GM21723 (cell line): ENCODE data around the gene ZNF462.
A peak's percentile ranks its signal among the peaks of the same experiment; 100 is the strongest.
"Not testable (repeated sequence)": the region's sequence is repeated elsewhere in the genome, so short reads cannot be mapped to it uniquely, and the experiment has no call there.

ENCODE experiments used
- ATAC-seq: cut with Tn5 transposase; IDR thresholded peaks from one replicate; pipeline ENCODE4 v1.9.1; 2021; ENCODE audit warnings: mild to moderate bottlenecking, moderate library complexity; ENCODE audit not compliant: unreplicated experiment

Gene ZNF462

DNA sequence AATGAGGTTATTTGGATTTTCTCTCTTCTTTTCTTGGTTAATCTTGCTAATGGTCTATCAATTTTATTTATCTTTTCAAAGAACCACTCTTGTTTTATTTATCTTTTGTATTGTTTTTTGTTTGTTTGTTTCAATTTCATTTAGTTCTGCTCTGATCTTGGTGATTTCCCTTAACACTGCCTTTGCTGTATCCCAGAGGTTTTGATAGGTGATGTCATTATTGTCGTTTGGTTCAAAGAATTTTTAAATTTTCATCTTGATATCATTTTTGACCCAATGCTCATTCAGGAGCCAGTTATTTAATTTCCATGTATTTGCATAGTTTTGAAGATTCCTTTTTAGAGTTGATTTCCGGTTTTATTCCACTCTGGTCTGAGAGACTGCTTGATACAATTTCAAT lies 126.9 kb downstream of the ZNF462 start:
- ATAC-seq = not testable (repeated sequence)

DNA sequence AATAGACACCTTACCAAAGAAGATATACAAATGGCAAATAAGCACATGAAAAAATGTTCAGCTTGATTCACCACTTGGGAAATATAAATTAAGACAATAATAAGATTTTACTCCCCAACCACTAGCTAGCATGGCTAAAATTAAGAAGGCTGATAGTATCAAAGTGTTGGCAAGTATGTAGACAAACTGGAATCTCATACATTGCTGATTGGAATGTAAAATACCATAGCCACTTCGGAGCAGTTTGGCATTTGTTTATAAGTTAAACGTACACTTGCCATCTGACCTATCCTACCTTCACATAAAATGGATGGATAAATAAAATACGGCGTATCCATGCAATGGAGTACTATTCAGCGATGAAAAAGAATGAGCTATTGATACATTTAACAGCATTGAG lies 129.2 kb downstream of the ZNF462 start:
- ATAC-seq = no peak

DNA sequence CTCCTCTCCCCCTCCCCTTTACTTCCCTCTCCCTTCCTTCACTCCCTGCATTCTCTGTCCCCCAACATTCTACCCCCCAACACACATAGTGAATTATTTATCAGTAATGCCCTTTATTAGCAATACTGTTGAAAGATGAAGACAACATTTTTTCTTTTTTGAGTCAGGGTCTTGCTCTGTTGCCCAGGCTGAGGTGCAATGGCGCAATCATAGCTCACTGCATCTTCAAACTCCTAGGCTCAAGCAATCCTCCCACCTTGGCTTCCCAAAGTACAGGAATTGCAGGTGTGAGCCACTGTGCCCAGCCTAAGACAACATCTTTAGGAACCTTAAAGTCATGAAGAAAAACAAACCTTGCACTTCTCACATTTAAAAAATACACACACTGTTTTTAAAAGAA lies 130.6 kb downstream of the ZNF462 start:
- no peak for ATAC-seq

DNA sequence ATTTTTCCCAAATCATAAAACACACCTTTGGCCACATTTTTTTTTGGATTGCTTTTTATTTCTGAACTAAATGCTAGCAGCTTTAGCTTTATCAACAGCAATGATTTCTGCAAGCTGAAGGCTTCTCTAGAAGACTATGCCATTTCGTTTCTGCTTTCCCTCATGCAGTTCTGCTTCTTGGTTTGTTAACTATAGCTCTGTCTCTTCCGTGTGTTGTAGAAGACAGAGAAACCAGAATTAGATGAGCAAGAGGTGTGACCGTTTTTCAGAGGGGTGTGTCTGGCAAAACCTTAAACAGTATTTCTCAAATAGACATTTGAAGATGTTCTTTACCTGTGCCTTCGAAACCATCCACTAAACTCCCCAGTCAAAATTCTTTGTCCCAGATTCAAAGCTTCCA lies 131.5 kb downstream of the ZNF462 start:
- no peak for ATAC-seq

DNA sequence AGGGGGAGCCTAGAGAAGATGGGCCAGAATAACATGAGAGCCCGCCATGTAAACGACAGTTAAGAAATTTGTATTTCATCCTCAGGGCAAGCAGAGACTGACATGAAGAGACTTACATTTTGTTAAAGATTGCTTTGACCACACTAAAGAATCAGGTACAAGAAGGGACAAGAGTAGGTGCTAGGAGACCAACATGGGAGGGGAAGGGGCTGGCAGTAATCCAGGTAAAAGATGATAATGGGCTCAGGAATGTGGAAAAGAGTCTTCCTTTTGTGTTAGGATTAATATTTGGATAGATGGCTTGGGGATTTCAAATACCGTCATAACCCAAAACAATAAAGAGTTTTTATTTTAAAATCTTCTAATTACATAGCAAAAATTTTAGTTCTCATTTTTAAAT lies 137.3 kb downstream of the ZNF462 start:
- ATAC-seq = no peak

DNA sequence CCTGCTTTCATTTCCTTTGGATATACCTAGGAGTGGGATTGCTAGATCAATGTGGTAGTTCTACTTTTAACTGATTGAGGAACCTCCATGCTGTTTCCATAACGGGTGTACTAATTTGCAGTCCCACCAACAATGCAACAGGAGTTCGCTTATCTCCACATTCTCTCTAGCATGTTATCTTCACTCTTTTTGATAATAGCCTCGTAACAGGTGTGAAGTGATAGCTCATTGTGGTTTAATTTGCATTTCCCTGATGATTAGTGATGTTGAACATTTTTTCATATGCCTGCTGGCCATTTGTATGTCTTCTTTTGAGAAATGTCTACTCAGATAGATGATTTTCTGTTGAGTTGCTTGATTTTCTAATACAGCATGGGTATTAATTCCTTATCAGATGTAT lies 142.2 kb downstream of the ZNF462 start:
- no peak for ATAC-seq

DNA sequence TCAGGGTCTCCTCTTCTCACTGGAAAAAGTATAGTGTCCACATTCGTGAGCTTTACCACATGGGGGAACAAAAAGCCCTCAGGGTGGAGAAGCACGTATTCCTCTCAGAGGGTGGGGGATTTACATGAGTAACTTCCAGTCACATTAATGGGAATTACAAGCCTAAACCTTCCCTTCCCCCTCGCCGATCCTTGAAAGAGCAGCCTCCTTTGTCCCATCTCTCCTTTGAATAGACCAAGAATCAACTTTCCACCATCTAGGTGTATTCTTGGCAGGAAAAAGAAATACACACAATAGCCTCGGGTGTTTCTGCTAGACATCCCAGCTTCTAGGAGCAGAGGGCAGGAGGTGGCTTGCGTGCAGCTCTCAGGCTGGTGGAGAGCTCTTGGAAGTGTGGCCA lies 144.4 kb downstream of the ZNF462 start:
- no peak for ATAC-seq

DNA sequence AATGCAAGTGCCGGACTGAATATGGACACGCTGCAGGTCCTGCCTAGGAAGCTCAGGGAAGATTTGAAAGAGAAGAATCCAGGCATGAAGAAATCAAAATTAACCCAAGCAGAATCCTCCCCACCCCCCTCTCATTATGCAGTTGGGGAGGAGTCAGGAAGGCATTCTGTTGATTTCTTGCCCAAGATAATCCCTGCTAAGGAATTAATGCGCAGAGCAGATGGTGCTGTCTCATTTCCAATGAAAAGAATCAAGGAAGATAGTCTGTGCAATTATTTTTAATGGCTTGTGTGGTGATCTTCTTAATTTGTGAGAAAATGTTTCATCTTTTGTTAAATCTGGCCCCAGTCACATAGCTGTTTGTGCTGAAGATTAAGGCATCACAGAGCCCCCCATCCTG lies 145.0 kb downstream of the ZNF462 start:
- no peak for ATAC-seq

DNA sequence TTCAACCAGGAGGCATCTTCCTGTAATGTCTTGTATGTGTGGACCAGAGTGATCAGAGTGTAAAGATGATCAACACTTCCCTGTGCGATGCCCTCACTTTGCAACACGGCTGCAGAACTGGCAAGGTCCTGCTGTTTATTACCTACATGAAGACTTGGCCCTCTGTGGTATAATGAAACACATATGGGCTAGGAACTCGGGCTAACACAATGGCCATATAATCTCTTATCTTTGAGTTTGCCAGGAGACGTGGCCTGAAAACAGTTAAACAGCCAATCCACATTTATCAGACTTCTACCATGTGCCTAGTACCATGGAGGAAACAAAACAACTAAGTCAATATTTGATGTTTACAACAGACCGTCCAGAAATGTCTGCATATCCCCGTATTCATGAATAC lies 145.5 kb downstream of the ZNF462 start:
- ATAC-seq = no peak

DNA sequence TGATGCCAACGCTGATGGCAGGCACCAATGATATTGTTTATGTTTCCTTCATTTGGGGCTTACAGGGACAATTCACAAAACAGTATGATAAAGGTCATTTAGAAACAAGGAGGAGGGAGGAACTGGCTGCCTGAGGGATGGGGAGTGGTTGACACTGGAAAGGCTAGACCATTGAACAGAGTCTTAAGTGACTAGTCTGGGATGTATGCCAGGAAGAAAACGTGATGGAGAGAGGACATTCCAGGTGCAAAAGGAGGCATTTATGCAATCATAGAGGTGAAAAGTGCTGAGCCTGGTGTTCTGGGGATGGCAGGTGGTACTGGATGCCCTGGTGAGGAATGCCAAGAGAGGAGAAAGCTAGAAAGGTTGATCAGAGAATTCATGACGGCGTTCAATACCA lies 153.4 kb downstream of the ZNF462 start:
- no peak for ATAC-seq

DNA sequence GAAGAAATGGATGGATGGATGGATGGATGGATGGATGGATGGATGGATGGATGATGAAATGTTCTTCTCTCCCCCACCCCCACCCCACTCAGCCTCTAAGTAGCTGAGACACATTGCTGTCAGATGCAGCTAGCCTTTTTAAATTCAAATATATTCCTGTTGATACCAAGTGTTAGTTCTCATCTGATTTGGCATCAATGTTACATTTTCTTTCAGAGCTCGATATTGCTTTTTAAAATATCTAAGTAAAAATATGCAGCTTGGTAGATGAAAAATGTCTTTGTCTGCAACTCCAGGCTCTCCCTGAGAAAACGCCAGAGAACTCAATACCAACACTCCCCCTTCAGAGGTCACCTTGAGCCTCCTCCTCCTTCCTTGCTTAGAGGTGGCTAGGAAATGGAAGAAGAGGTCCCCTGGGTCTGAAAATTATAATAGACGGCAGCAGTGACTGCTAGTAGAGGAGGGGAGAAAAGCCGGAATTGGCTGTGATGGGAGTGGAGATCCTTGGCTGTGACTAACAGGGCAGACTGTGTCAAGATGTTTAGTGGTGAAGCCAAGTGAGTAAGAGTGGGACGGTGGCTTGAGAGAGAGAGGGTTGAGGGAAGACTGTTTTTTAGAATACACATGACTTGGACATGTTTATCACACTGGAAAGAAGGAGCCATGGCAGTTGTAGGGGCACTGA lies 156.0 kb downstream of the ZNF462 start:
- no peak for ATAC-seq

DNA sequence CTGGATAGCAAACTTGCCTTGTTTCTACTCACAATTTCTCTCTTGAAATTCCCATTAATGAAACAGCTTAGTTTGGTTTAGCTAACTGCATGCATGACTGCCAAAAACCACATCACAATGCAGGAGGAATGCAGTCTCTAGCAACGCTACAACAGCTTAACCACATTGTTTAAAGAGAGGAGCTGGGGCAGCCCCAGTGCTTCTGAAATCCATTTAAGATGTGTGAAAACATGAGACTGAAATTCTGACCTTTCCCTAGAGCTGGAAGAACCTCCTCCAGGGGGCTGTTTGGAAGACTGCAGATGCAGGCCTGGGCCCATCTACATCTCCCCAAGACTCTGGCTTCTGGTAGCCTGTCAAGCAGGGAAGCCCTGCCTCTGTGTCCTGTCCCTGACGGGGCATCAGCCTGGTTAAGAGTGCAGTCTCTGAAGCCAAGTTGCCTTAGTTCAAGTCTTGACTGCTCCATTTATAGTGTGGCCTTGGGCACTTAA lies 157.1 kb downstream of the ZNF462 start:
- ATAC-seq = no peak

DNA sequence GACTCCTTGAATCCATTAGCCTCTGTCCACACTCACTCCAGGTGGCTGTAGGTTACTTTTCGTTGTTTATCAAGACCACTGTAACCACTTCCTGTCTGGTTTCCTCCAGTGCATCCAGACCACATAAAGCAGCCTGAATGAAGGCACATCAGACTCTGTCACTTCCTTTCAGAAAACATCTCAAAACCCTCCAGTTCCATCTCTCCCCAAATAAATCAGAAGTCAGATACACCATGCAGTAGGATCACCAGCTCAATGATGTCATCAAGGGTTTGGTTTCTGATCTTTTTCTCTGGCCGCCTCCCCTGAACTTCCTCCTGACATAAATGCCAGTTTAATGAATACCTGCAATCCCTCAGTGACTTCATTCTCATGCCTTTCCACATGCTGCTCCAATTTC lies 161.2 kb downstream of the ZNF462 start:
- ATAC-seq = no peak

DNA sequence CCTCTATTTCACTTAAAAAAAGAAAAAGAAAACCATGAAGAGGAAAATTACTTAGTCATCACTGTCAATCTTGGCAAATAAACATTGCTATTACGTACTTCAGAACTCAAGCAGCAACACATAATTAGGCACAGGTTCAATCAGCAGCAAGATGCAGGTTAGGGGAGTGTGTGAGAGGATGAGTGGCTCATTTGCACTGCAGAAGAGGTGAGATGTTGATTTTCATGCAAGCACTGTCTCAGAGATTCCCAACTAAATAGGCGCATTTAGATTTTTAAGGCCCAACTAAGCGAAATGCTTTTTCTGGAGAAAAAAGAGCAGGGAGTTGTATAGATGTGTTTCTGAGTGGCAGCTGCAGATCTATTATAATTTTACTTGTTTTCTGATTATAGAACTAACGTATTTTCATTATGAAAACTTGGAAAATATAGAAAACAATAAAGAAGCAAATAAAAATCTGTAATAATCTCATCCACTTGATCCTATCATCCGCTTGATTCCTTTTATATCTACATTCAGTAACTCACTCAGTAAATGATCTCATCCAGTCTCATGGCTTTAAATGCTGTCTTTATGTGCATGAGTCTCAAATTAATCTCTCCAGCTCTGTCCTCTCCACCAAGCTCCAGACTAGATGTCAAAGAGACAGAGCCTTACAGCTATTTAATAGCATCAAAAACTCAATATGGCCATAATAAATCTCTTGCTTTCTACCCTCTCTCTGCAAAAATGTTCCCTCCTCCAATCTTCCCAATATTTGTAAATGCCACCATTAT lies 162.5 kb downstream of the ZNF462 start:
- no peak for ATAC-seq

DNA sequence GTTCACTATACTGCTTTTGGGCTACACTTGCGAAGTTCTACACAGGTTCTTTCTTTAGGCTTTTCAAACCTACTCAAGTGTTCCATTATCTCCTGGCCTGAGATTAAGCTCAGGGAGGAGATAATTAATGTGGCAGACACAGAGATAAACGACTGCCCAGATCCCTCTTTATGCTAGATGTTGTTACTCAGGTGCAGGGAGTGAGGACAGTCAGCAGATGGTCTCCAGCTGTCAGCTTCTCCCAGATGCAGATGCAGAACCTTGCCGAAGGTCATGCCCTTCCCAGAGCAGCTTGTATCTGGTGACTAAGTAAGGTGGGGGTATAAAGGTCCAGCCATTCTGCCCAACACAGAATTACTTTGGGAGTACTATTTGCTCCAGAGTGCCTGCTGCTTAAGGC lies 166.2 kb downstream of the ZNF462 start:
- no peak for ATAC-seq

DNA sequence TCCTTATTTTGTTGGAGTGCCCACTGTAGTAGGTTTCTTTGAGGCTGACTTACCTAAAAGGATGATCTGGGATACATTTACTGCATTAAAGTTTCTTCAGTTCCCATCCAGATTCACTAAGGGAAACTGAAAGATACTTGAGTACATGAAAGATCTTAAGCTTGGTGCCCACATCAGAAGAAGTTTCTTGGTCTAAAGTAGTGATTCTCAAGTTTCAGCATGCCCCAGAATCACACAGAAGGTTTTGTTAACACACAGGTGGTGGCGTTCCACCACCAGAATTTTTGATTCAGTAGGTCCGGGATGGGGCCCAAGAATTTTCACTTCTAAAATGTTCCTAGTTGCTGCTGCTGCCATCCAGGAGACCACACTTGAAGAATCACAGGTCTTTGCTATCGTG lies 171.0 kb downstream of the ZNF462 start:
- ATAC-seq = no peak

DNA sequence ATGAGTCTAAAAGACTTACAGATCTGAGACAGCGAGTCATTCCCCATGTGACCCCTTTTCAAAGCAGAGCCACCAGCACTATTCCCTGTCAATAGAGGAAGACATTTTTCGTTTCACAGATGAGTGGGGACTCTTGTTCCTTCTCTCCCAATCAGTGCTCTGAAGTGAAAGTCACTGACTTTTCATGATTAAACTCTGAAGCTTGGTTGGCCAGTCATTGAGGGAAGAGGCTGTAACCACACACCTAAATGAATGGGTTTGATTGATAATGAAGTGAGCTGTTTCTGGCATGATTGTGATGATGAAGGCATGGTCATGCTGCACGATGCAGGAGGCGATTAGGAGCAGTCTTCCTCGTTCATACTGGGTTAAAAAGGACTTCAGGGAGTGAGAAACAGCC lies 171.9 kb downstream of the ZNF462 start:
- ATAC-seq = no peak

DNA sequence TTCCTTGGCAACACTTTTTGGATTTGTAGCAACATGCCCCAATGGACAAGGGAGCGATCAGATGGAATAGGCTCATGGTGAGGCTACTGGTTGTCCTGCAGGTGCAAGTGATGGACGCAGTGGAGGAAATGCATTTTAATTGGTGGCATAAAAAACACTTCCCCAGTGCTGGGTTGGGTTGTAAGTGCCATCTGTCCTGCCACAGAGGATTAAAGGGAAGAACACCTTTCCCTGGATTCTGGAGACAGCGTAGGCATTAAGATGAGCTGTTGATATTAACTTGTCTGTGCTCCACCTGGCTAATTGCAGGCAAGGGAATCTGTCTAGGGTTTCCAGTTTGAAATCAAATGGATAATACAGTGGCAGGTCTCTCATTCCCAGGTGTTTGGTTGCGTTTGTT lies 173.4 kb downstream of the ZNF462 start:
- no peak for ATAC-seq

DNA sequence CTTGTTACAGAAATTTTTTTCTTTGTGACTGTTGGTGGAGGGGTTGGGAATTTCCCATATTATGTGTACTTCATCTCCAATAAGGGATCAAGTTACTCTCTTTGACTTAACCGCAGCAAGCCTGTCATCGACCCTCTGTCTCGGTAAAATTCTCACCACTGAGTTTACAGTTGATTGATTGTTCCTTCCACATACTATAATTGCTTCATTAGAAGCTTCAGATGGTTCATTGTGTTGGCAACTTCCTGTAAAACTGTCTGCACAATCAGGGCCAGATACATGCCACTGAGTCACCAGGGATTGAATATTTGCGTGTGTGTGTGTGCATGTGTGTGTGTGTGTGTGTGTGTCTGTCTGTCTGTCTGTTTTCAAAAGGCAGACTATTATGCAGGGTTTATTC lies 176.6 kb downstream of the ZNF462 start:
- ATAC-seq = no peak

DNA sequence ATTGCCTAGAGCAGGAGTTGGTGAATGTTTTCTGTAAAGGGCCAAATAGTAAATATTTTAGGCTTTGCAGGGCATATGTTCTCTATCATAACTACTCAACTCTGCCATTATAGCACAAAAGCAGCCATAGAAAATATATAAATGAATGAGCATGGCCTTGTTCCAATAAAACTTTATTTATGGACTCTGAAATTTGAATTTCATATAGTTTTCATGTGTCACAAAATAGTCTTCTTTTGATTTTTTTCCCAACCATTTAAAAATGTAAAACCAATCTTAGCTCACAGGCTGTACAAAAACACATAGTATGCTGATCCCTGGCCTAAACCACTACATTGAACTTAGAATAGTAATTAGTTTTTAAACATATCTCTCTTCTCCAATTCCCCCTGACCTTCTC lies 179.6 kb downstream of the ZNF462 start:
- no peak for ATAC-seq

DNA sequence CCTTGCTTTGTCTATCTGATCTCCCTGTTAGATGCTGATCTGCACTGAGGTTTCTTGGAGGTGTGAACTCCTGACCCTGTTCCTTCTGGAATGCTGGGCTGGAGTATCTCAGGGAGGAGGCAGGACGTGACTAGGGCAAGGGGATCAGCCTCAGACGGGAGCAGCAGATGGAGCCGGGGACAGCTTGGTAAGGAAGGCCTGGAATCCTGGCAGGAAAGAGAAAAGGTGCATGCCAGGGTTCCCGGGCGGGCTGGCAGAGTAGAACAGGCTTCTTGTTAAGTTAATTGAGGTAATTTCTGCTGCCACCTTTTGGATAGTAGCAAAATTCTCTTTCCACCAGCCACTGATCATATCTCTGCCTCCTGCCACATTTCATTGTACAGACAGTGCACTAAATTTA lies 180.9 kb downstream of the ZNF462 start:
- ATAC-seq = no peak

DNA sequence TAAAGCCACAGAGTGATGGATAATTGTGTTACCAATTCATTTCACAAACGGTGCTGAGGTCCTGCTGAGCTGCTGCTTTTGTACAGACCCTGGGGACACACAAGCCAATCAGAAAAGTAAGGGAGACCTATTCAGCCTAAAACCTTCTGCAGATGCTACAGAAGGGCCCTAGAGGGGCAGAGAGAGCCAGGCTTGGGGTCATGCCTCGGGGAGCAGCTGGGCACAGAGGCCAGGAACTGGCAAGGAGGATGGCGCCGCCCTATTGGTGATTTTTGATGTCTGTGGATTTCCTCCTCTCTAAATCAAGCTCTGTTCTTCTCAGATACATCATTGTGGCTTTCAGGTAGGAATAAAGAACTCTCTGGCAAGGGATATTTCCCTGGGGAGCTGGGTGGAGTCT lies 181.9 kb downstream of the ZNF462 start:
- no peak for ATAC-seq

DNA sequence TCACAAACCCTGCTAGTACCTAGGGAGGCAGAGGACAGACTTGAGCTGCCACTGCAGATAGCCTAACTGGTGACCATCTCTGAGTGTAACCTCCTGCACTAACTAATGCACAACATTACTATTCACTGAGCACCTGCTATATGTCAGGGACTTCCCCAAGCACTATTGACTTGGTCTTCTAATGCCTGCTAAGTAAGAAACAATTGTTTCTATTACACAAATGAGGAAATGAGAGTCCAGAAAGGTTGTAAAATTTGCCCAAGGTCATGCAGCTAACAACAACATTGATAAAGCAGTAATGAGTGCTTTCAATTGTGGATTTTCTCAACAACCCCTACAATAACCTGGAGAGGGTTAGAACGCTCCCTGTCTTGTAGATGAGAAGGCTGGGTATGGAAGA lies 183.7 kb downstream of the ZNF462 start:
- ATAC-seq = peak; percentile 96
